ENCODE data around the gene MAGED1.
A peak's percentile ranks its signal among the peaks of the same experiment; 100 is the strongest.

The MAGED1 gene

DNA sequence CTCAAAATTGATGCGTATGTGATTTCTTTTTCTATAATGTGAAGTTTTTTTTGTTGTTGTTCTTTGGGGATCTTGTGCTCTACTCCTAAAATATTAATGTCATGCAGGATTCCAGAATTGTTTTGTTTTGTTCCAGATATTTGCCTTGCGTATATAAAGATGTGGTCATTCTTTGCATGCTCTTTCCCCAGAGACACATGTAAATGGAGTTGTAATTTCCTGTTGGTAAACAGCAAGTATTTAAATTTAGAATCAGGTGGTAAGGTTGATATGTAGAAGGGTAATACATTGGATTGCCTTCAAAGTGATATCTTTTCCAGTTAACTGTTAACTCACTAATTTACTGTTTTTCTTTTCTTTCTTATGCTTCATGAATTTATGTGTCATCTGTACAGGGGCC, 23.1 kb upstream of the MAGED1 start:
- H3K9ac ChIP-seq (ENCODE audit: low read depth, low read length): no peak overlapping the region
- no peaks in the 10 kb centered on the region for H3K9me3 ChIP-seq (ENCODE audit: control insufficient read depth, insufficient read depth, low read length)
- H3K4me3 ChIP-seq (ENCODE audit: low read depth, low read length): no peak overlapping the region
- no peaks in the 10 kb centered on the region for H3K27me3 ChIP-seq (ENCODE audit: control insufficient read depth, insufficient read depth, low read length)
- no peaks in the 10 kb centered on the region for H3K4me1 ChIP-seq (ENCODE audit: control insufficient read depth, insufficient read depth, low read length)
- H3K36me3 ChIP-seq (ENCODE audit: control insufficient read depth, insufficient read depth, low read length): no peaks in the 10 kb centered on the region

DNA sequence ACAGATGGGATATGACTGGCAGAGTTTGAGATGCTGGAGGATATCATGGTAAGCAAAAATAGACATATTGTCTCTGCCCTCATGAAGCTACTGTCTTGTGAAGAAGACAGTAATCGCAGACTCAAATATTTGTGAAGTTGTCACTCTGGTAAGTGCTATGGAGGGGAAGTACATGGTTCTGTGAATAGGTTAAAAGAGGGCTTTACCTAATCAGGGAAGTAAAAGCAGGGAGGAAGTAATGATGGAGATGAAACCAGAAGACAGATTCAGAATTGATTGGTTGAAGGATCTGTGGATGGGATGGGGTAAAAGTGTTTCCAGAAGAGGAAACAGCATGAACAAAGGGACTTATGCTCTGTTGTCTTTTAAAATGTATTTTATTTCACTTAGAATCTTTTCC, 19.3 kb upstream of the MAGED1 start:
- no peak overlapping the region for H3K4me3 ChIP-seq (ENCODE audit: low read depth, low read length)
- H3K9ac ChIP-seq (ENCODE audit: low read depth, low read length): no peak overlapping the region
- no peaks in the 10 kb centered on the region for H3K4me1 ChIP-seq (ENCODE audit: control insufficient read depth, insufficient read depth, low read length)
- no peaks in the 10 kb centered on the region for H3K27me3 ChIP-seq (ENCODE audit: control insufficient read depth, insufficient read depth, low read length)
- no peaks in the 10 kb centered on the region for H3K9me3 ChIP-seq (ENCODE audit: control insufficient read depth, insufficient read depth, low read length)
- H3K36me3 ChIP-seq (ENCODE audit: control insufficient read depth, insufficient read depth, low read length): no peaks in the 10 kb centered on the region

DNA sequence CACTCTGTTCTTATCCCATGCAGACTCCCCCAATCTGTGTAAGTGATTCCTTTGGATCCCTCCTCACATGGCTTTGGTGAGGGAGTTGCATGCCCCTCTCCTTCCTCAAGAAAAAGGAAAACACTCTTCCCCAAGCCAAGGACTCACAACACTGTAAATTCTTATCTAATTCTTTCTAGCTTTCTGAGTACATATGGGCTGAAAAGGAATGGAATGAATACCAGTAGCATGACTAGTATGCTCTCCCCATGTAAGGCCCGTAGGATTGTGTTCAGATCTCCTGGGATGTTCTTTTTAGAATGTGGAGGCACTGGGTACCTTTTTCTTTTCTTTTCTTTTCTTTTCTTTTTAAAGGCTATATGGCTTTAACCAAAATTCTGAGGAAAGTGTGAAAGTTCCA, 17.0 kb upstream of the MAGED1 start:
- Histone ChIP-seq H3K4me1 (ENCODE audit: control insufficient read depth, insufficient read depth, low read length) (no peaks in the 10 kb centered on the region), H3K27me3 (ENCODE audit: control insufficient read depth, insufficient read depth, low read length) (no peaks in the 10 kb centered on the region), H3K4me3 (ENCODE audit: low read depth, low read length) (no peak overlapping the region), H3K36me3 (ENCODE audit: control insufficient read depth, insufficient read depth, low read length) (no peaks in the 10 kb centered on the region), H3K9me3 (ENCODE audit: control insufficient read depth, insufficient read depth, low read length) (no peaks in the 10 kb centered on the region), H3K9ac (ENCODE audit: low read depth, low read length) (no peak overlapping the region)

DNA sequence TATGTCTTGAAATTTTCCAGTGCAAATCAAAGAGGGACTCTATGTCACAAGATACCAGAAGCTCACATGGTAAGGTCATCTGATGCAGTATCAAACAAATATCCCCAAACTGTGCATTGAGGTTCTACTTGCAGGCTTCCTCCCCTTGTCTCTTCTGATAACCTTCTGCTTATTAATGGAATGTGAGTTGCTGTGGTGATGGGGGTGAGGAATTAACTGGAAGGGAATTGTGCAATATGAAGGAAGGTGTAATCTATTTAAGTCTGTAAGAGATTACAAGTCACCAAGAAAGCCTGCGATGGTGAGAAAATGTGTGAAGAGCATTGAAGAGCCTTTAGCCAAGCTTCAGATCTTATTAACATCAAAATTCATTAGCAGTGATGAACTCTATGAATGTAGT, 15.4 kb upstream of the MAGED1 start:
- H3K27me3 ChIP-seq (ENCODE audit: control insufficient read depth, insufficient read depth, low read length): no peaks in the 10 kb centered on the region
- H3K9me3 ChIP-seq (ENCODE audit: control insufficient read depth, insufficient read depth, low read length): no peaks in the 10 kb centered on the region
- H3K9ac ChIP-seq (ENCODE audit: low read depth, low read length): no peak overlapping the region
- H3K4me3 ChIP-seq (ENCODE audit: low read depth, low read length): no peak overlapping the region
- H3K4me1 ChIP-seq (ENCODE audit: control insufficient read depth, insufficient read depth, low read length): no peaks in the 10 kb centered on the region
- no peaks in the 10 kb centered on the region for H3K36me3 ChIP-seq (ENCODE audit: control insufficient read depth, insufficient read depth, low read length)

DNA sequence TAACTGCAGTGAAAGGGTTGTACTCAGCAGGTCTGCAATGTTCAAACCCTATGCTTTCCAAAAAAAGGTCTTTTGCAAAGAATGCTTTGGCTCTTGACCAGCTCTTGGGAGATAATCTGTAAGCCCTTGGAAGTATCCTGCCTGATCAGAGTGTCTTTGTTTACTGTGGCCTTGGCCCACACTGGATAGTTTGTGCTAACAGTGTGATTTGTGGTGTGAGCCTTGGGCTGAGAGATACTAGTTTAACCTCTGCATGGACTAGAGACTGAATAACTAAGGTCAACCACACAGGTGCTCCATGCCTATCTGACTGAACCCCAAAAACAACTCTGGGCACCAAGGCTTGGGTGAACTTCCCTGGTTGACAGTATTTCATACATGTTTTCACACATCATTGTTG, 3.6 kb upstream of the MAGED1 start:
- Histone ChIP-seq H3K4me1 (ENCODE audit: control insufficient read depth, insufficient read depth, low read length) (peaks cover 2% of the 10 kb centered on the region), H3K27me3 (ENCODE audit: control insufficient read depth, insufficient read depth, low read length) (no peaks in the 10 kb centered on the region), H3K9ac (ENCODE audit: low read depth, low read length) (no peak overlapping the region), H3K4me3 (ENCODE audit: low read depth, low read length) (no peak overlapping the region), H3K36me3 (ENCODE audit: control insufficient read depth, insufficient read depth, low read length) (peaks cover 2% of the 10 kb centered on the region), H3K9me3 (ENCODE audit: control insufficient read depth, insufficient read depth, low read length) (no peaks in the 10 kb centered on the region)

DNA sequence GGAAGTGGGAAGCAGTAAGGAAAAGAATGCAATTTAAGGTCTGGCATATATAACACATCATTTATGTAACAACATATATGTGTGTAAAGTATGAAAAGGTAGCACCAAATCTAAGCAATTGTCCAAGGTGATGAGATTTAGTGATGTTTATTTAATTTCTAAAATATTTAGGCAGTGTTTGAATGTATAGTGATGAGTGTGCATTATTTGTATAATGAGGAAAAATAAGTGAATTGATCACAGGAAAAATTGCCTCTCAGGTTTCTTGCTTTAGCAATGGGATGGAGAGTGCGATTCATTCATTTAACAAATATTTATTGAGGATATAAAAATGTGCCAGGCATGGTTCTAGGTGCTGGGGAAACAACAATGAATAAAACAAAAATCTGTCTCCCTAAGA, 2.2 kb upstream of the MAGED1 start:
- Histone ChIP-seq H3K36me3 (ENCODE audit: control insufficient read depth, insufficient read depth, low read length) (peaks cover 5% of the 10 kb centered on the region), H3K27me3 (ENCODE audit: control insufficient read depth, insufficient read depth, low read length) (no peaks in the 10 kb centered on the region), H3K9ac (ENCODE audit: low read depth, low read length) (no peak overlapping the region), H3K9me3 (ENCODE audit: control insufficient read depth, insufficient read depth, low read length) (no peaks in the 10 kb centered on the region), H3K4me1 (ENCODE audit: control insufficient read depth, insufficient read depth, low read length) (peaks cover 5% of the 10 kb centered on the region), H3K4me3 (ENCODE audit: low read depth, low read length) (no peak overlapping the region)

DNA sequence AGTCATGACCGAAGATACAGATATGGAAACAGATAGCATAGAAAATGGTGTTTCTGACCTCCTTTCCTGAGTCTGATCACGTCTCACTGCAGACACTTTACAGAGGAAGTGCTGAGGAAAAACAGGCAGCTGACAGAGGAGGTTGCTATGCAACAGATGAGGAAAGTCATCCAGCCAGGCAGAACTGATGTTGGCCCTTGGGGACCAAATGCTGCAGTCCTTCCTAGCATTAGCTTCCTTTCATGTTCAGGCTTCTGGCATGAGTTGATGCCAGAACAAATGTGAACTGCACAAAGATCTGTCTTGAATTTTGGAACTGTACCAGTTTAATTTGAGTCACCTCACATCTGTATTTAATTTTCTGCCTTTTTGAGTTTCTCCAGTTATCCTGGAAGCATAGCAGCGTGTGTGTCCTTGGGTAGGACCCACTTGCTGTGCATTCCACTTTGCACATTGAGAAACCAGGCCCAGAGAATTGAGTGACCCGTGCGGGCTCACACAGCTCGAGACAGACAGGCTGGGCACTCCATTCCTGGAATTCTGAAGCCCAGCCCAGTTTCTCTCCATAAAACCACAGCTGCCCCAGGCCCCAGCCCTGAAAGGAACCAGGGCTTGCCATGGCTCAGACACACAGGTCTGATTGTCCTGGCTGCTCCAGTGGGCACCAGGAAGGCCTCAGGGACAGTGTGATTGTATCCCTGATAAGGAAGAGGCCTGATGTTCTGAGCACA, 1.4 kb upstream of the MAGED1 start:
- Histone ChIP-seq H3K4me3 (ENCODE audit: low read depth, low read length) (no peak overlapping the region), H3K36me3 (ENCODE audit: control insufficient read depth, insufficient read depth, low read length) (peaks cover 12% of the 10 kb centered on the region), H3K27me3 (ENCODE audit: control insufficient read depth, insufficient read depth, low read length) (no peaks in the 10 kb centered on the region), H3K4me1 (ENCODE audit: control insufficient read depth, insufficient read depth, low read length) (peaks cover 5% of the 10 kb centered on the region), H3K9me3 (ENCODE audit: control insufficient read depth, insufficient read depth, low read length) (no peaks in the 10 kb centered on the region), H3K9ac (ENCODE audit: low read depth, low read length) (no peak overlapping the region)

DNA sequence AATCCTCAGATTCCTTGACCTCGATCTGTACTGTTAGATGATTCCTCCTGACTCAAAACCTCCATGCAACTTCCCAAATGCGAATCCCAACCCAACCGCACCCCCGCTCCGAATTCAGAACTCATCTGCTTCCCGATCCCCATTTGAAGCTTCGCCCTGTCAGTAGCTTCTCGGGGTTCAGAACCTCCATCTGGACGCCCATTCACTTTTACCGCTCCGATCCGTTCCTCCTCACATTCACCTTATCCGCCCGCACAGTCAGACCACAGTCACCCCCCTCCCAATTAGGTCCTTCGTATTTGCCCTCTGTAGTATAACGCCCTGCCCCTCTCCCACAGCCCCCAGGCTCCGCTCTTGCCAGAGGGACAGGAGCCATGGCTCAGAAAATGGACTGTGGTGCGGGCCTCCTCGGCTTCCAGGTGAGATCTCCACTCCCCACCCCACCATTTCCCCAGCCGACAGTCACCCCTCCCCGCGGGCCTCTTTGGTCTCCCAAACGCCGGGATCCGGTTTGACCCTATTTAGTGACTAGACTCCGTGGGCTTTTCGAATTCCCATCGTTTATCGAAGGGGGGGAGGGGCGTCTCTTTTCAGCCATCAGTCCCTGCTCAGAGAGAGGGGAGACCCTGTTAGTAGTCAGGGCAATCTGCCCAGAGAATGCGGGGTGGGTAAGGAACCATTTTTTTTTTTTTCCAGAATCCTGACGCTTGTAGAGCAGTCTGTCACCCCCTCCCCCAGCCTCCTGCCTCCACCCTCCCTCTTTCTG, 691 bp downstream of the MAGED1 start:
- Histone ChIP-seq H3K9me3 (ENCODE audit: control insufficient read depth, insufficient read depth, low read length) (no peaks in the 10 kb centered on the region), H3K27me3 (ENCODE audit: control insufficient read depth, insufficient read depth, low read length) (no peaks in the 10 kb centered on the region), H3K4me1 (ENCODE audit: control insufficient read depth, insufficient read depth, low read length) (peaks cover 5% of the 10 kb centered on the region), H3K9ac (ENCODE audit: low read depth, low read length) (peak overlapping the region; percentile 66), H3K4me3 (ENCODE audit: low read depth, low read length) (peak overlapping the region; percentile 77), H3K36me3 (ENCODE audit: control insufficient read depth, insufficient read depth, low read length) (peaks cover 25% of the 10 kb centered on the region)

DNA sequence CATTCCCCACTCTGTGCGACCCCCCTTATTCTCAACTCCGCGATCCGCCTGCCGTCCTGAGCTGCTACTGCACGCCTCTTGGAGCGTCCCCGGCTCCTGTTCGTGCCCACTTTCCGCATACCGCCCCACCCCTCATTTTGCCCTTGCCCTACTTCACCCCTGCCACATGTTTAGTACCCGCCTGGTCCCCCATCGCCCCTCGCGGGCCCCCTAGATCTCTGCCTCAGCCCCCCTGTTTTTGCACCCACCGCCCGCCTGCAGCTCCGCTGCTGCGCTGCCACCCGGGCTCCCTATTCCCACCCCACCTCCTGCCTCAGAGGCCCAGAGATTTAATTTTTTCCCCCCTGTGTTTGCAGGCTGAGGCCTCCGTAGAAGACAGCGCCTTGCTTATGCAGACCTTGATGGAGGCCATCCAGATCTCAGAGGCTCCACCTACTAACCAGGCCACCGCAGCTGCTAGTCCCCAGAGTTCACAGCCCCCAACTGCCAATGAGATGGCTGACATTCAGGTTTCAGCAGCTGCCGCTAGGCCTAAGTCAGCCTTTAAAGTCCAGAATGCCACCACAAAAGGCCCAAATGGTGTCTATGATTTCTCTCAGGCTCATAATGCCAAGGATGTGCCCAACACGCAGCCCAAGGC, 1.4 kb downstream of the MAGED1 start:
- Histone ChIP-seq H3K4me1 (ENCODE audit: control insufficient read depth, insufficient read depth, low read length) (peaks cover 5% of the 10 kb centered on the region), H3K4me3 (ENCODE audit: low read depth, low read length) (peak overlapping the region; percentile 77), H3K9ac (ENCODE audit: low read depth, low read length) (peak overlapping the region; percentile 37), H3K27me3 (ENCODE audit: control insufficient read depth, insufficient read depth, low read length) (no peaks in the 10 kb centered on the region), H3K36me3 (ENCODE audit: control insufficient read depth, insufficient read depth, low read length) (peaks cover 26% of the 10 kb centered on the region), H3K9me3 (ENCODE audit: control insufficient read depth, insufficient read depth, low read length) (no peaks in the 10 kb centered on the region)

DNA sequence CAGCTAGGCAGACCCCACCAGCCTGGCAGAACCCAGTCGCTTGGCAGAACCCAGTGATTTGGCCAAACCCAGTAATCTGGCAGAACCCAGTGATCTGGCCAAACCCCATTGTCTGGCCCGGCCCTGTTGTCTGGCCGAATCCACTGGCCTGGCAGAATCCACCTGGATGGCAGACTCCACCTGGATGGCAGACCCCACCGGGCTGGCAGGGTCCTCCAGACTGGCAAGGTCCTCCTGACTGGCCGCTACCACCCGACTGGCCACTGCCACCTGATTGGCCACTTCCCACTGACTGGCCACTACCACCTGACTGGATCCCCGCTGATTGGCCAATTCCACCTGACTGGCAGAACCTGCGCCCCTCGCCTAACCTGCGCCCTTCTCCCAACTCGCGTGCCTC, 3.2 kb downstream of the MAGED1 start:
- peaks cover 5% of the 10 kb centered on the region for H3K4me1 ChIP-seq (ENCODE audit: control insufficient read depth, insufficient read depth, low read length)
- no peak overlapping the region for H3K9ac ChIP-seq (ENCODE audit: low read depth, low read length)
- no peak overlapping the region for H3K4me3 ChIP-seq (ENCODE audit: low read depth, low read length)
- H3K27me3 ChIP-seq (ENCODE audit: control insufficient read depth, insufficient read depth, low read length): no peaks in the 10 kb centered on the region
- peaks cover 34% of the 10 kb centered on the region for H3K36me3 ChIP-seq (ENCODE audit: control insufficient read depth, insufficient read depth, low read length)
- H3K9me3 ChIP-seq (ENCODE audit: control insufficient read depth, insufficient read depth, low read length): no peaks in the 10 kb centered on the region

DNA sequence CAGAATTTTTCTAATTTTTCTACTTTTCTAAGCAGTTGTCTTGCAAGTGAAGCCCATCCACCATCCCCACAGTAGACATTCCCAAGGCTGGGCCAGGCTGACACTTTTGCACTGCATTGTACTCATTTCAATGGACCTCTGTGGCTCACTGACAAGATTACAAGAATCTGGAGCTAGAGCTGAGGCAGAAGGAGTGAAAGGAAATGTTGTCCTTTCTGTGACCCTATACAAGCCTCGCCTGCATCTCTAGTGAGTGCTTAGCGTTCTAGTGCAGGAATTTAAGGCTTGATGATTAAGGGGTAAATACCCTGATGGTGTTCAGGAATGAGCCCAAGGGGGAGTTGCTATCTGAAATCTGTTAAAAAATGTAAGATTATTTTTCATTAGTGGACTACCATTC, 6.3 kb downstream of the MAGED1 start:
- H3K9me3 ChIP-seq (ENCODE audit: control insufficient read depth, insufficient read depth, low read length): no peaks in the 10 kb centered on the region
- no peaks in the 10 kb centered on the region for H3K27me3 ChIP-seq (ENCODE audit: control insufficient read depth, insufficient read depth, low read length)
- peaks cover 38% of the 10 kb centered on the region for H3K36me3 ChIP-seq (ENCODE audit: control insufficient read depth, insufficient read depth, low read length)
- no peak overlapping the region for H3K4me3 ChIP-seq (ENCODE audit: low read depth, low read length)
- no peak overlapping the region for H3K9ac ChIP-seq (ENCODE audit: low read depth, low read length)
- peaks cover 3% of the 10 kb centered on the region for H3K4me1 ChIP-seq (ENCODE audit: control insufficient read depth, insufficient read depth, low read length)

Measured in iPS-15b (cell line).